ENCODE results near the gene ALG2.

The ALG2 gene

DNA sequence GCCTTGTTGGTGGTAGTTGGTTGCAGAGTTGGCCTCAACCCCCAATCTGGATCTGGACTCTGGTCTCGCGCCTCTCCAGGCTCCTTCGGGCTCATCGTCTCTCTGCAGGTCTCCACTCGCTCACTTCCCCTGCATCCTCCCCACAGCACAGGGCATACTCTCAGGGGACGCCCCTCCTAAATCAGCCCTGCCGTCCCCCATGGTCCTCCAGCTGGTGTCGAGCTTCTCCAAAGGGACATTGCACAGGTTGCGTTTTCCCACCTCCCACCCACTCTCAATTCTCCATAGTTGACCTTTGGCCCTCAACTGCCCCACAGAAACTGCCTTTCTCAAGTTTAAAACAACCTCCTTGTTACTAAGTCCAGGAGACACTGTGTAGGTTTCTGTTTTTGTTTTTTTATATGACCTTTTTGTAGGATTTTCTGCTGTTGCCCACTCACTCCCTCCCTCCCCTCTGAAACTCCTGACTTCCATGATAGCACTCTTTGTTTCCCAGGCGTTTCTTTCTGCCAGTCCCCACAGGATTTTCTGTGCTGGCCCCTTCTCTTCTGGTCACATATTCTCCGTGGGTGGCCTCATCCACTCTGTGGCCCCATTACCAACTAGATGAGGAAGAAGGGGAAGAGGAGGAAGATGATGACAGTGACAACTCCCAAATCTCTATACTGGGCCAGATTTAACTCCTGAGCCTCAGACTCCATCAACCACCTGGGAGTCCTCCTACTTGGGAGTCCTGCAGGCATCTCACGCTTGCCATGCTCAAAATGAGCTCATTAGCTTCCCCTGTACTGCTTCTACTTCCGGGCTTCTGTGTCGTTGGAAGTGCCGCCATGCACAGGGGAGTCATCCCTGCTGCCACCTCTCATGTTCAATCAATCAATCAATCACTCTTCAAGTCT lies 50.3 kb downstream of the ALG2 start:
- no peak for DNase-seq

DNA sequence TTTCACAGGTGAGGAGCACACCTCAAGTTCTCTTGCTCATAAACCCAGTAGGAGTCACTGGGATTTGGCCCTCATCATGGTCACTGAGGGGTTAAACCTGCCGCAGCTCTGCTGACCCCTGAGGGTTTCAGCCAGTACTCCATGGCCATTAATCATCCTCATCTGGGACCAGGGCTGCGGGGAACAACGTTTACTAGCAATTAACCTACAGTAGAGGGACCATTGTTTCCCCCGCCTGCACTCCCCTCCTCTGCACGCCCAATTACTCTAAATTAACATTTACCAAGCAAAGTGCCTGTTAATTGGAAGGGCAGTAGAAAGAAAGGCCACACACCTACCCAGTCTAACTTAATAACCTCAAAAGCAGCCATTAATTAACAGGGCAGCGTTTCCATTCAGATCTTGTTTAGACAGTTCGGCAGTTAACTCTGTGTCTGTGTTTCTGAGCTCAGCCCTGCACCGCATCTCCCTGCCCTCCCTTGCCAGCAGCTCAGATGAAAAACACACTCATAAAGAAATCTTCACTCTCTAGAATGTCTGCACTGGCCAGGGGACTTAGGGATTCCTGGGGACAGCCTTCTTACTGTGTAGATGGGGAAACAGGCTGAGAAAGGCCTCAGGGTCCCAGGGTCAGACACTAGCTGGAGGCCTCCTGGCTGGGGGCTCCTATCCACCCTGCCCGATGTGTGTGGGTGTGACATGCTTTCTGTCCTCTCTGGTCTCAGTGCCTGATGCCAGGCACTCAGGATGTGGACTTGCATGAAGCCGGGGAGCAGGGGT lies 51.6 kb downstream of the ALG2 start:
- peak; percentile 99 for DNase-seq

DNA sequence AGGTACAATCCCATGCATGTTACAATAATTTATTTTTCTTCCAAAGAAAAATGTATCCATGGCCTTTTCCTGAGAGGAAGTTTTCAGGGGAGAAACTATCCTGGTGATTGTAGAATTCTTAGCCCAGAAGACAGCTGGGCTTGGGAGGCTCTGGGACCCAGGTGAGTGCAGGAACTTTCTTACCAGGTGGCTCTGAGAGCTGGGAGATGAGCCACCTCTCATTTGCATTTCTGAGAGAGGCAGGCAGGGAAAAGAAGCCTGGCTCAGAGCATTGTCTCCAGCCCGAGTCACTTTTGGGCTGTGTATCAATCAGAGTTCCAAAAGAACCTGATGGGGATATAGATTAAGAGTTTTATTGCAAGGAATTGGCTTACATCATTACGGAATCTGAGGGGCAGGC lies 52.7 kb downstream of the ALG2 start:
- no peak for DNase-seq

DNA sequence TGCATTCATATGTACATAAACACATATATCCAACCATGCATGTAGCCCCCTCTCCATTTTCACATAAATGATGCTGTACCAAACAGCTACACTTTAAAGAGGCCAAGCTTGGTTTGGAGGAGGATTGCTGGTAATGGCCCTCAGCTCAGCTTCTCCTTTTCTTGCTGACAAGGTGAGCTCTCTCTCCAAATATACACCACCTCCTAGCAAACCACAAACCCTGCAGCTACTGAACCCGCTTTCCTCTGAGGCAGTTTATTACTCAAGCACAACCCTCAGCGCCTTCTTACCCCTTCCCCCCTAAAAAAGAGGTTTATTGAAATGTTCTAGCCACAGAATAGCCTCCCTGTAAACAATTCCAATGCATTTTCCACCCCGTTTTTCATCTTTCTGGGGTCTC lies 54.0 kb downstream of the ALG2 start:
- DNase-seq, result no peak

DNA sequence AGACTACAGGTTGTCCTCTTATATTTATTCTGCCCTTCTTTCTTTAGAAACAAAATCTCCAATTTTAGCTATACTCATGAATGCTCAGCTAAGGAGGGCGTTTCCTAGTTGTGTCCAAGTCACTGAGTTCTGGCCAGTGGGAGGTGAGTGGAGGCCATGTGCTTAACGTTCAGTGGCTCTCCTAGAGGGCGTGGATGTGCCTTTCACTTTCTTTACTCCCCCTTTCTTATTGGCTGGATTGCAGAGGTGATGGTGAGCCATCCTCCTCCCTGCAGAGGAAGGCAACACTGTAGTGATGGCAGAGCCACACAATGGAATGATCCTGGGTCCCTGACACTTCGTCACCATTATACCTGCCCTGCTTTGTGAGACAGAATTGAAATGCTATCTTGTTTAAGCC lies 54.6 kb downstream of the ALG2 start:
- DNase-seq, result no peak

All from NCI-H1417 treated with DMSO at 0.1 percent for 48 hours (cell line).